UCSD-AML1 (cell line): ENCODE data around the gene HAPLN2.
"Not testable (repeated sequence)": the region's sequence is repeated elsewhere in the genome, so short reads cannot be mapped to it uniquely, and the experiment has no call there.

ENCODE experiments used
- DNase-seq: peaks from one replicate; lab custom pipeline; 2025; ENCODE audit not compliant: unreplicated experiment; lab: John Stamatoyannopoulos, UW

The HAPLN2 gene

DNA sequence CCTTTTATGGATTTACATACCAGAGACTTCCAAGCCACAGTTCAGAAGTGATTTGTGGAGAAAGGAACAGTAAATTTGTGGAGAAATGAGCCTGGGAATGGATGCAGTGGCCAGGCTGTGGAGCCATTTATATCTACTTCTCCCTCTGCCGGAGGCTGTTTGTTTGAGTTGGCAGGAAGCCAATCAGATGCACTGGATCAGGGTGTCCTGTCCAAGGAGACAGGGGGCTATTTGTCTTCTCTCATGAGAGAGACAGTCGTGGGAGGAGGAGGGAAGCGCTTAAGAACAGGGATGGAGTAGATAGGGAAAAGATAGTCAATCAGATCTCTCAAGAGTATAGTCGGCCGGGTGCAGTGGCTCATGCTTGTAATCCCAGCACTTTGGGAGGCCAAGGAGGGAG is 2.8 kb upstream of the HAPLN2 start:
- peak; percentile 41 for DNase-seq

DNA sequence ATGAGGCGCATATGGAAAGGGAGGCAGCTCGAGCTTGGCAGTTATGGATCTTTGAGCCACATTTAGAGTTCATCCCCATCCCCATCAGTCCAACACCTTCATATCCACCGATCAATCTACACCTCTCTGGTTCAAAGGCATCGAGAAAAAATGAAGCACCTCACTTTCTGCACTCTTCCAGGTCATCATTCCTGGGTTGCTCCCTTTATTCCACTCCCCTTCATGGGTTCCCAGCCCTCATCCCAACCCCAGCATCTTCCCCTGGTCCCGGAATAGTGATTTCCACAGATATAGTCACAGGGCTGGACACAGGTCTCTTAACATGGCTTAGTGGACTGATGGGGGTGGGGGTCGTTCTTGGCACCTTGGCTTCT is 354 bp downstream of the HAPLN2 start:
- no peak for DNase-seq

DNA sequence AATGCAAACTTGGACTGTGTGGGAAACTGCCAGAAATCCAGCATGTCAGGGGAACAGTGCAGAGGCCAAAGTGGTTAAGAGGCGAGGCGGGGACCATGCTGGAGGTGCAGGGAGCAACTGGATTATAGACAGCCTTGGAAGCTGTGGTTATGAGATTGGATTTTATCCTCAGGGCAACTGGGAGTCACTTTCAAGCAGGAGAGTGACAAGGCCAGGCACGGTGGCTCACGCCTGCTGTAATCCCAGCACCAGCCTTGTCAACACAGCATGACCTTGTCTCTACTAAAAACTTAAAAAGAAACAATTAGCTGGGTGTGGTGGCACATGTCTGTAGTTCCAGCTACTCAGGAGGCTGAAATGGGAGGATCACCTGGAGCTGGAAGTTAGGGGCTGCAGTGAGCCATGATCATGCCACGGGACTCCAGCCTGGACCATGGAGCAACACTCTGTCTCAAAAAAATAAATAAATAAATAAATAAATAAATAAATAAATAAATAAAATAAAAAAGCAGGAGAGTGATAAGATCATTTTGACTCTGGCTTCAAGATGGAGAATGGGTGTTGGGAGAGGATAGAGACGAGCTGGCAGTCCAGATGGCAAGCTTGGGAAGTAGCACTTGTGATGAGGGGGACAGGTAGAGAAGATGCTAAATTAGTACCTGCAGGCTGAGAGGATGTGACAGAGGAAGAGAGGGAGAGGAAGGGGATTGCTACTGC is 3.5 kb downstream of the HAPLN2 start:
- DNase-seq = no peak

DNA sequence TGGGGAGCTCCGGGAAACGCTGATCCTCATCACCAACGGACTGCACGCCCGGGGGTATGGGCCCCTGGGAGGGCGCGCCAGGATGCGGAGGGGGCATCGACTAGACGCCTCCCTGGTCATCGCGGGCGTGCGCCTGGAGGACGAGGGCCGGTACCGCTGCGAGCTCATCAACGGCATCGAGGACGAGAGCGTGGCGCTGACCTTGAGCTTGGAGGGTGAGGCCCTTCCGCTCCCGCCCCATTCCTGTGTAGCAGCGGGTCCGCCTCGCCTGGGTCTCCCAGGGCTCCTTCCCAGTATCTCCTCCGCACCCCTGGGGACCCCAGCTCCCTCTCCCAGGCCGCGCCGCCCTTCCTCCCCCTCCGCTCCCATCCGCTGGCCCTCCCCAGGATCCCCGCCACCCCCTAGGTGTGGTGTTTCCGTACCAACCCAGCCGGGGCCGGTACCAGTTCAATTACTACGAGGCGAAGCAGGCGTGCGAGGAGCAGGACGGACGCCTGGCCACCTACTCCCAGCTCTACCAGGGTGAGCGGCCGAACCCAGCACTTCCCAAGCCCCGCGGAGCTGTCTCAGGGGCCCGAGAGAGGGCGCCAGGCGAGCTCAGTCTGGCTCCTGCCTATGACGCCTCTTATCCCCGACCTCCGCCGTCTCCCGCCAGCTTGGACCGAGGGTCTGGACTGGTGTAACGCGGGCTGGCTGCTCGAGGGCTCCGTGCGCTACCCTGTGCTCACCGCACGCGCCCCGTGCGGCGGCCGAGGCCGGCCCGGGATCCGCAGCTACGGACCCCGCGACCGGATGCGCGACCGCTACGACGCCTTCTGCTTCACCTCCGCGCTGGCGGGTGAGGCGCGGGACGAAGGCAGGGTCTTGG is 5.0 kb downstream of the HAPLN2 start:
- DNase-seq = peak; percentile 72

DNA sequence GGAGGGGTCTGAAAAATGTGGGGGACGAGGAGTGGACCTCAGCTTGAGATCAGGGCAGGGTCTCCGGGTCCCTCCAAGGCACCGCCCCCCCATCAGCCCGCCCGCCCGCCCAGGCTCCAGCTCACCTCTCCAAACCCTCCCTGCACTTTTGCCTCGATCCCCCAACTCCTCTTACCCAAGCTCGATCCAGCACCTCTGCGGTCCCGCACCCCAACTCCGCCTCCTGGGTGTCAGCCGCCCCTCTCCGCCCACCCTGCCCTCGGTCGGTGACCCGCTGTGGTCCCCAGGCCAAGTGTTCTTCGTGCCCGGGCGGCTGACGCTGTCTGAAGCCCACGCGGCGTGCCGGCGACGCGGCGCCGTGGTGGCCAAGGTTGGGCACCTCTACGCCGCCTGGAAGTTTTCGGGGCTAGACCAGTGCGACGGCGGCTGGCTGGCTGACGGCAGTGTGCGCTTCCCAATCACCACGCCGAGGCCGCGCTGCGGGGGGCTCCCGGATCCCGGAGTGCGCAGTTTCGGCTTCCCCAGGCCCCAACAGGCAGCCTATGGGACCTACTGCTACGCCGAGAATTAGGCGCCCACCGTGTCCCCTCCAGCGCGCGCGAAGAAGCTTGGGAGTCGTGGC is 5.7 kb downstream of the HAPLN2 start:
- no peak for DNase-seq

DNA sequence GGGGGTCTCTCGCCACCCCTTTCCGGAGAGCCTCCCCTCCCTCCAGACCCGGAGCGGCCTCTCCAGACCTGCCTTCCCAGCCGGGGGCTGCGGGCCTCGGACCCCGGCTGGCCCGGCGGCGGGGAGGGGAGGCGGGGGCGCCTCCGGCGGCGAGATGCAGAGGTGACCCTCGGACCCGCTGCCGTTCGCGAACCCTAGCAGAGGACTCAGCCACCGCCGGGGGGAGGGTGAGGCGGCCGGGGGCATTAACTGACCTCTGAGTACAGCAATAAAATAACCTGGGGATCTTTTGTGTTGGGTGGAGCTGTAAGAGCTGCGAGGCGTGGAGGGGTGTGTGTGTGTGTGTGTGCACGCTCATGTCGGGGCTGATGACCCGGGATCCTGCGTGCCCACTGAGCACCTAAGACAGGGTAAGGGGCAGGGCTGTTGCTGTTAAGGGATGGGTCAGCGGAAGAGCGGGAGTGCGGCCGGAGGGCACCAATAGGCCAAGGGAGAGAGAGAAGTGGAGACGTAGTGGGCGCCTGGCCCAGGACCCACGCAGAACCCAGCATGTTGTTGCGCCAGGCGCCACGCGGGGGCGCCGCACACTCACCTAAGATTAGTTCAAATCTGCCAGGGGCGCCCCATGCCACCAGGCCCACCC is 6.3 kb downstream of the HAPLN2 start:
- peak; percentile 74 for DNase-seq

DNA sequence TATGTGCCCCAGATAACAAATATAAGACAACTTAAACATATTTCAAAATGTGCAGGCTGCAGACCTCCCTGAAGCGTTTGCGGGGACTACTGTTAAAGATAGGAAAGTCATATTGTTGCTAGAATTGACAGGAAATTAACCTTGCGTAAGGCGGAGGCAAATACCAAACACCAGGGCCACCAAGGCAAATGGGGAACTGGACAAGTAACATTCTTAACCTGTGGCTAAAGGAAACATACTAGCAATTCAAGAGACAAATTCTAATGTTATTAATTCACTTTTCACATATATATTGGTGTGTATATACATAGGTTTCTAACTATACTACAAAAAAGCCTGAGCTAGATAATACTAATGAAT is 6.8 kb downstream of the HAPLN2 start:
- DNase-seq = no peak

DNA sequence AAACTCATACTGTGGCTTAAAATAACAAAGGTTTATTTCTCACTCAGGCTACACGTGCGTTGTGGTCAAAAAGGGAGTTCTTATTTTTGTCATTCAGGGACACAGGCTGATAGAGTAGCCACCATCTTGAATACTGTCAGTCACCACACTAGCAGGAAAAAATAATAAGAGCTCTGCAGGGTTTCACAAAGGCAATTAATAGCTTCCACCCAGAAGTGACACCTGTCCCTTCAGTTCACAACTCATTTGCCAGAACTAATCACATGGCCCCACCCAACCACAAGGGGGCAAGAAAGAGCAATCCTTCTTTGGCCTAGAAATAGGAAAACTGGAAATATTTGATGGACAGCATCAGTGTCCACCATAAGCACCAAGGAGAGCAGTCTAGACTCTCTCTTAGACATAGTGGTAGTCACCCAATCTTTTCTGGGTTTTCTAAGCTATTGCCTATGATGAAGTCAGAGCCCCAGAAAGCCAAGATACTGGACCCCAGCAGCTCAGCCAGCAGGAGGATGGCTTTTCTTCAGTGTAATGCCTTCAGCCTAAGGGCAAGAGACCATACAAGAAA is 8.2 kb downstream of the HAPLN2 start:
- peak; percentile 33 for DNase-seq

DNA sequence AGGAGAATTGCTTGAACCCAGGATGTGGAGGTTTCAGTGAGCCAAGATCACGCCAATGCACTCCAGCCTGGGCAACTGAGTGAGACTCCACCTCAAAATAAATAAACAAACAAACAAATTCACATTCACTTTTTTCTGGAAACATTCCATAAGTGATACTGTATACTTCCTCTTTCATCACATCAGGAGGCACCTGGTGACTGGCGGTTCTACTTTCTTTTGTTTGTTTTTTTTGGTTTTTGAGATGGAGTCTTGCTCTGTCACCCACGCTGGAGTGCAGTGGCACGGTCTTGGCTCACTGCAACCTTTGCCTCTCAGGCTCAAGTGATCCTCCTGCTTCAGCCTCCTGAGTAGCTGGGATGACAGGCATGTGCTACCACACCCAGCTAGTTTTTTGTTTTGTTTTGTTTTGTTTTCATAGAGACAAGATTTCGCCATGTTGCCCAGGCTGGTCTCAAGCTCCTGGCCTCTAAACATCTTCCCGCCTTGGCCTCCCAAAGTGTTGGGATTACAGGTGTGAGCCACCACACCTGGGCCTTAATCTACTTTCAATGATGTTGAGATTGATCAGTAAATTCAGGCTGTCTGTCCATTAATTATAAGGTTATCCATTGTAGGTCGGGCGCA is 10.7 kb downstream of the HAPLN2 start:
- no peak for DNase-seq

DNA sequence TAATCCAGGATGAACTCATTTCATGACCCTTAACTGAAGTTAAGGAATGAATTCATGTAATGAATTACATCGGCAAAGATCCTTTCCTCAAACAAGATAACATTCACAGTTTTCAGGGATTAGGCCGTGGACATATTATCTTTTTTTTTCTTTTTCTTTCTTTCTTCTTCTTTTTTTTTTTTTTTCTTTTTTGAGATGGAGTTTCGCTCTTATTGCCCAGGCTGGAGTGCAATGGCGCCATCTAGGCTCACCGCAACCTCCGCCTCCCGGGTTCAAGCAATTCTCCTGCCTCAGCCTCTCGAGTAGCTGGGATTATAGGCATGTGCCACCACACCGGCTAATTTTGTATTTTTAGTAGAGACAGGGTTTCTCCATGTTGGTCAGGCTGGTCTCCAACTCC is 11.9 kb downstream of the HAPLN2 start:
- DNase-seq = not testable (repeated sequence)

DNA sequence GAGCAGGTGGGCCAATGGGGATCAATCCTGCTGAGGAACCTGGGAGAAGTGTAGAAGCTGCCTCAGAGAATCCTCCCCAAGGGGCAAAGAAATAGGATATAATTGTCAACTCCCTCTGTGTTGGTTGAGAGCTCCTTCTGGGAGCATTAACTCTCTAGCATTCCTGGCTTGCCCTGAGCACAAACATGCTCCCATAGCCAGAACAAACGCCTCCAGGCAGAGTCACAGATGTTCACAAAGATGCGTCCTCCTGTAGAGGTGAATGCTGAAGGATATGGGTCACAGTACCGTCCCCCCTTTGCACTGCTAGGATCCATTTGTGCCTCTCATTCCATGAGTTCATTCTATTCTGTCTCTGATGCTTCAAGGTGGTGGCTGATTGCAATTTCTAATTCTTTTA is 13.1 kb downstream of the HAPLN2 start:
- DNase-seq = no peak

DNA sequence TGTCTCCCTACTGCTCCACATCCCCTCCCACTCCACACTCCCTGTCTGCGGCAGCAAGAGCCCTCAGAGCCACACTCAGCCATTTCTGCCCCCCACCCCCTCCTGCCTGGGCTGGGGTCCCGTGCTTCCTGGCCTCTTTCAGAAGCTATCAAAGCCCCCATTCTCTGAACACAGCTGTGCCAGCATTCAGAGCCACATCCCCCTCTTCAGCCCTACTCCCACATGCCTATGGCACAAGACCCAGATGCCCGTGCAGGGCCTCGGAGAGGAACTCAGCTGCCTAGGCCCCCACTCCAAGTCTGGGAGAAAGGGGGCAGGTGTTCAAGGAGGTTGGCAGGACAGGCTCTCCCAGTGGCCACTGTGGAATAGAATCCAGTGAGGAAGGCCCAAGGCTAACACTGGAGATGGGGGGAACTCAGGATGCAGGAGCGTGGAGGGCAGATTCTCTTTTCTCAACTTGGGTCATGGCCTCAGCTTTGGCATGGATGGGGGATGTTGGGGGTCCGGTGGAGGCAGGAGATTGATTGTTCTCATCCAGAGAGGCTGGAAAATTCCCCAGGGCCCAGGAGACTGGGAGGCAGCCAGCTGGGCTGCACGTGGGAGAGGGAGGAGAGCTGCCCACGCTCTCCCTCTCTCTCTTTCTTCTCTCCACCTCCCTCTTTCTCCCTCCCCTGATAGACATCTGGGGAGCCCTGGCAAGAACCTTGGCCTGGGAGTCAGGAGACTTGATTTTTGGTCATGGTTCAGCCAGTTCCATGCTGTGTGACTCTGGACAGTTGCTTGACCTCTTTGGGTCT is 19.2 kb downstream of the HAPLN2 start:
- DNase-seq = no peak

DNA sequence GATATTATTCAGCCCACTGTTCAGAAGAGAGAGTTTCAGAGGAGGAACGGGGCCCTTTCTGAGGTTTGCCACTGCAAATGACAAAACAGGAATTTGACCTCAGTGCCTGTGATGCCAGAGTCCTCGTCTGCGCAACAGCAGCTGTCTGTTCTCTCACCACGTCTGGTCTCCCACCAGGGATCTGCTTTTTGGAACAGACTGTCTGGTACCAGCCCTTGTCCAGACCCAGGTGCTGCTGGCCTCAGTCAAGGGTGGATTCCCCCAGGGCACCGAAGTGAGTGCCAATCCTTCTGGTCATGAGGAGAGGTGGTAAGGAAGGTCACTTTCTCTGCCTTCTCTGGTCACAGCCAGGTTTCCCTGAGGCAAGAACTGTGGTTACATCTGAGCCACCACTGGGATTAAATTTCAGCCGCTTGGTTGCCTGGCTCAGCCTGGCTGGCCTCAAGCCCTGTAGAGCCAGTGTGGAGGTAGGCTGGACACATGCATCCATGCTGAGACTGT is 20.4 kb downstream of the HAPLN2 start:
- DNase-seq = no peak

DNA sequence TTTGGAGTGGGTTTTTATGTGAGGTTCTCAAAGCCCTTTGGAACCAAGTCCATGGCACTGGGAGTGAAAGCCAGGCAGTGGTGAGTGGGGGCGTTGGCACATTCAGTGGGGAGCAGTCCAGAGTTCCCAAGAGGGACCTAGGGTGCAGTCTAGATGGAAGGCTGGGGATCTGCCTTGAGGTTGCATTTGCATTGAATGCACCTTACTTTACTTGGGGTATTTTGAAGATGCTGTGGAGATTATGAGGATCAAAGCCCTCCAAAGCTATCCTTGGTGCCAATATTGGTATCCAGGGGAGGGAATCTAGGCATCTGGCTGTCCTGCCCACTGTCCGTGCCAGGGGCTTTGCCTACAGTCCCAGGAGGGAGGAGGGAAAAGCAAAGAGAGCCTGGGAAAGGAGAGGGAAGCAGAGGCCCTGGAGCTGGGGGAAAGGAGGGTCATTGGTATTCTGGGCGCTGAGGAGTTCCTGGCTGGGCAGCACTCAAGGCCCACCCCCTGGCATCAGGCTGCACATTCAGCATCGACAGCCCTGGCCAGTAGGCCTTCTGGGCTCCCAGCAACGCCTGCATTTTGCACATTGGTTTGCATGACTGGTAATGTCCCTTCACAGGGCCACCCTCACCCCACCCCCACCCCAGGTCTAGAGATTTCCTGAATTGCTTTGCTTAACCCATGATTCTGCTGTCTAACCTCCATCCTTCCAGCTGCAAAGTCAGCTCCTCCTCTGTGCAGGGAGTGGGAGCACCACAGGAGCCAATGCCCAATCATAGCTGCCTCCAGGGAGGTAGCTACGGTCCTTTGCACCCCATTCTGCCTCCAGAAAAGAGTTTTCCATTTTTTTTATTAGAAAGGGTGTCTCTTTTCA is 21.9 kb downstream of the HAPLN2 start:
- DNase-seq = no peak

DNA sequence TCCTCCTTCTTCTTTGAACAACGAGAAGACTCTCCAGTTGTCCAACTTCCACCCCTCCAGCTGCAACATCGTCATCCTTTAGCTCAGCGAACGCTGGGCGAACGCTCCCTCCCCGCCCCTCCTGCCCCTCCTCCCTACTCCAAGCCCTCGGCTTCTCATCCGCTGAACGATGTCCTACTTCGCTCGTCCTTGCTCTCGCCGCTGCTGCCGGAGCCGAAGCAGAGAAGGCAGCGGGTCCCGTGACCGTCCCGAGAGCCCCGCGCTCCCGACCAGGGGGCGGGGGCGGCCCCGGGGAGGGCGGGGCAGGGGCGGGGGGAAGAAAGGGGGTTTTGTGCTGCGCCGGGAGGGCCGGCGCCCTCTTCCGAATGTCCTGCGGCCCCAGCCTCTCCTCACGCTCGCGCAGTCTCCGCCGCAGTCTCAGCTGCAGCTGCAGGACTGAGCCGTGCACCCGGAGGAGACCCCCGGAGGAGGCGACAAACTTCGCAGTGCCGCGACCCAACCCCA is 22.6 kb downstream of the HAPLN2 start, which contains the start of gene BCAN:
Gene BCAN (plus strand): TSS at position 357 of the 504 bp plus-strand sequence. CDS start 3,938 bp downstream, outside the sequence.
- no peak for DNase-seq

DNA sequence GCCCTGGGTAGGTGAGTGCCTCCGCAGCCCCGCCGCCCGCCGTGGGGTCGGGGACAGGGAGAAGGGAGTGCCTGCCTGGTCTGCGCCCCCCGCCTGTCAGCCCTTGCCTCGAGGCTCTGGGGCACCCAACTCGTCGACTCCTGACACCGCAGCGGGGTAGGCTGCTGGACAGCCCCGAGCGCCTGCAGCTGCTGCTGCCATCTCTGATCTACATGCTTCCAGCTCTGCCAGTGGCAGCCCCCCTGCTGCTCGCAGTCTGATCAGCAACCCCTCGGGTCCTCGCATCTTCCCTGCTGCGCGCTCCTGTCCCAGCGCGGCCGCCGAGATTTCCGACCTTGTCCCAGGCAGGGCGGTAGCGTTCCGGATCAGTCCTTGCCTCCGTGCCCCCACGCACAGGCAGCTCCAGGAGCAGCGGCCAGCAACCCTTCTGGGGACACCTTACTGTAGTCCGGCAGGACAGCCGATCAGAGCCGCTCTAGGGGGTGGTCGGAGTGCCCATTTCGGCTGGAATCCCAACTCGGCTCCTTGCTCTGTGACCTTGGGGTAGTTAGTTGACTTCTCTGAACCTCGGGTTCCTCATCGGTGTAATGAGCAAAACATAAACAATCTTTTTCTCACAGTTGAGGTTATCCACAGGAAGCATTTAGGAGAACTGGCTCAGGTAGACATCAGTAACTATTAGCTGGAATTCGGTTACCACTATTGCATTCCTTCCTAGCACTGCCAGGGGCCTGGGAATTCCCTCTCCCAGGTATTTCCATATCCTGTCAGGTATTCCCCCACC is 23.2 kb downstream of the HAPLN2 start:
- DNase-seq = no peak

DNA sequence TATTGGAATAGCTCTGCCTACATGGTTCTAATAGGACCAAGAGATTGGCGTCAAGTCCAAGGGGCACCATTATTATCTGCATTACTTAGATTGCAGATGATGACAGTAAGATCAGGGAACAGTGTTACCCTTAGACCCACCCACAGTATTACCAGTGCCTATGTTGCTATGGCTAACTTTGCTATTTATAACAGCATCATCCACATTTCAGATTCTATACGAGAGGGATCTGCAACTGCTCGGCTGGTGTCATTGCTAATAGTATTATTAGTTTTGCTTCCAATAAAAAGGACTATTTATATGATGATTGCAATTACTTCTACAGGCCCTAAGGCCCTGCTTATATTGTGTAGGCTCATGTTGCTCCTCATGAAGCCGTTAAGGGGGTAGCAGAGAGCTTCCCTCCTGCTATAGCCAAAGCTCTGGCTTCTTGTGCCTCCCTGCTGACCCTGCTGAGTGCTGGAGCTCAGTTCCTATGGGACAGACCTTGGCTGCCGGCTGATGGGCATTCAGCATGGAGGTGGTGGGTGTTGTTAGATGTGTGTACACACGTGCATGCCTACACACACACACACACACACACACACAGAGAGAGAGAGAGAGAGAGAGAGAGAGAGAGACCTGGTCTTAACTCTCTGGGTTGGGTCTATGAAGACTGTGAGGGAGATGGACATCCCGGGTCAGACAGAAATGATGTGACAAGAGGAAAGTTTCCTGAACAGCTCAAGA is 24.0 kb downstream of the HAPLN2 start:
- DNase-seq = no peak
